ENCODE results near the gene ATXN7L2. TPM values are rescaled to one million over a fixed set of nuclear protein-coding genes. Genes with fewer than 3 reads are reported as not detected.

The ATXN7L2 gene
- total RNA-seq, 1 experiment from 2014 or later = 7.3 TPM

DNA sequence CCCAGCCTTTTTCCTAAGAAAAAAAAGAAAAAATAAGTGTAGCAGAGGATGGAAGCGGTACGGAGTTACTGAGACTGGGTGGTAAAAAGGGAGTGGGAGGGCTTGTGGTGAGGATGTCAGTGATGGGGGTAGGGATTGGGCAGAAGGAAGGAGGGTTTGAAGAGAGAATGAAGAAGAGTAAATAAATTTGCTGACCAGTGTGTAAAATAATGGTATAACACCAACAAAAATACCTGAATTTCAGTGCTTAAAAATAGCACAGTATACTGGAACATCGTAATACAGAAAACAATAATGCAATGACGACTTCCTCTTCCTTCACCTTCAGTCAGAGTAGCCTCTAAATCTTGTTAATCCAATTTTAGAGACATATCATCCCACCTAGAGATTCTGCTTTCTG, 36.2 kb upstream of the ATXN7L2 start:
- H3K27me3 Mint-ChIP-seq (ENCODE audit: insufficient read depth, unreplicated experiment) = peaks cover 68% of the 10 kb centered on the region
- no peak overlapping the region for H3K4me3 Mint-ChIP-seq (ENCODE audit: unreplicated experiment)
- DNase-seq (ENCODE audit: unreplicated experiment) = no peak
- TF ChIP-seq, protein P1, sequence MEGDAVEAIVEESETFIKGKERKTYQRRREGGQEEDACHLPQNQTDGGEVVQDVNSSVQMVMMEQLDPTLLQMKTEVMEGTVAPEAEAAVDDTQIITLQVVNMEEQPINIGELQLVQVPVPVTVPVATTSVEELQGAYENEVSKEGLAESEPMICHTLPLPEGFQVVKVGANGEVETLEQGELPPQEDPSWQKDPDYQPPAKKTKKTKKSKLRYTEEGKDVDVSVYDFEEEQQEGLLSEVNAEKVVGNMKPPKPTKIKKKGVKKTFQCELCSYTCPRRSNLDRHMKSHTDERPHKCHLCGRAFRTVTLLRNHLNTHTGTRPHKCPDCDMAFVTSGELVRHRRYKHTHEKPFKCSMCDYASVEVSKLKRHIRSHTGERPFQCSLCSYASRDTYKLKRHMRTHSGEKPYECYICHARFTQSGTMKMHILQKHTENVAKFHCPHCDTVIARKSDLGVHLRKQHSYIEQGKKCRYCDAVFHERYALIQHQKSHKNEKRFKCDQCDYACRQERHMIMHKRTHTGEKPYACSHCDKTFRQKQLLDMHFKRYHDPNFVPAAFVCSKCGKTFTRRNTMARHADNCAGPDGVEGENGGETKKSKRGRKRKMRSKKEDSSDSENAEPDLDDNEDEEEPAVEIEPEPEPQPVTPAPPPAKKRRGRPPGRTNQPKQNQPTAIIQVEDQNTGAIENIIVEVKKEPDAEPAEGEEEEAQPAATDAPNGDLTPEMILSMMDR (IDR thresholded peaks at IDR 0.05; ENCODE audit: unreplicated experiment) = no peak
- no peaks in the 10 kb centered on the region for H3K9me3 Mint-ChIP-seq (ENCODE audit: unreplicated experiment)
- POLR2A ChIA-PET = interaction anchor here (0.6 to 0.7 kb wide), 2 partner anchors 156 to 172 kb away, joined by 3 read pairs; no protein-coding TSS in a partner anchor
- H3K4me1 Mint-ChIP-seq (ENCODE audit: insufficient read depth, unreplicated experiment) = no peaks in the 10 kb centered on the region
- intact Hi-C loops (cut with micrococcal nuclease) = no loop called here
- no peak overlapping the region for H3K27ac Mint-ChIP-seq (ENCODE audit: low read depth, unreplicated experiment)
- no TSS peak for BruUV-seq (replicated peaks)
- CTCF ChIA-PET = no interaction called here
- H3K36me3 Mint-ChIP-seq (ENCODE audit: insufficient read depth, unreplicated experiment) = no peaks in the 10 kb centered on the region

DNA sequence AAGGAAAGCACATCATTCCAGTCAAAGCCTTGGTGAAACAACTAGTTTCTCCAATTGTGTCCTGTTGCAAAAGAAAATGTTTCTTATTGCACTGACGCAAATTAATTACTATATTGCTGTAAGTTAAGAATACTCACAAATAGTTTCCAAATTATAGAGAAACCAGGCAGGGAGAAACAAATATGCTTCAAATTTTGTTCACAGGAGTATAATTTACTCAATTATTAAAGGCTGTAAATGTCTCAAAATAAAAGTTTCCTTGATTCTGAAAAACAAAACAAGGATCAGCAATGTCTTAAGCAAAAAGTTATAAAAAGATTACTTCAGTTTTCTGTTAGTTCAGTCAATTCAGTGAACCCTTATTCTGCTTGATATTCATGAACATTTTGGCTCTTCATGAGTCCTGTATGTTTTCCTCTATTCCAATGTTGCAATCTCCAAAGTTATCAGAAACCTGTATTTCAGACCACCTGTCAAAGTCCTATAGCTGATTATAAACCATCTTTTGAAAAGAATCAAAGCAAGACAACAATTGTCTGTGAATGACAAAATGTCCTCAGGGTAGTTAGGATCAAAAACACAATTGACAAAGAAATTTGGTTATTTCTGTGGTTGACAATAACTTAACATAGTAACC, 29.1 kb upstream of the ATXN7L2 start:
- no TSS peak for BruUV-seq (replicated peaks)
- Mint-ChIP-seq H3K4me1 (ENCODE audit: insufficient read depth, unreplicated experiment) (no peaks in the 10 kb centered on the region), H3K36me3 (ENCODE audit: insufficient read depth, unreplicated experiment) (no peaks in the 10 kb centered on the region)

DNA sequence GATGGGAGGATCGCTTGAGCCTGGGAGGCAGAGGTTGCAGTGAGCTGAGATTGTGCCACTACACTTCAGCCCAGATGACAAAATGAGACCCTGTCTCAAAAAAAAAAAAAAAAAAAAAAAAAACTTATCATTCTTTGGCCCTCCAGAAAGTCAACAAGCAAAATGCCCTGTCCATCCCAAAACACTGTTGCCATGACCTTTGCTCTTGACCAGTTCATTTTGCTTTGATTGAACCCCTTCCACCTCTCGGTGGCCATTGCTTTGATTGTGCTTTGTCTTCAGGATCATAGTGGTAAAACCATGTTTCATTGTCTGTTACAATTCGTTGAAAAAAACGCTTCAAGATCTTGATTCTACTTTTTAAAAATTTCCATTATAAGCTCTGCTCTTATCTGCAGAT, 25.9 kb upstream of the ATXN7L2 start:
- no peaks in the 10 kb centered on the region for H3K4me1 Mint-ChIP-seq (ENCODE audit: insufficient read depth, unreplicated experiment)
- H3K27ac Mint-ChIP-seq (ENCODE audit: low read depth, unreplicated experiment) = no peak overlapping the region
- intact Hi-C loops (cut with micrococcal nuclease) = no loop called here
- H3K27me3 Mint-ChIP-seq (ENCODE audit: insufficient read depth, unreplicated experiment) = peaks cover 73% of the 10 kb centered on the region
- TF ChIP-seq, protein P1 (IDR thresholded peaks at IDR 0.05; ENCODE audit: unreplicated experiment) = no peak
- H3K4me3 Mint-ChIP-seq (ENCODE audit: unreplicated experiment) = no peak overlapping the region
- BruUV-seq (replicated peaks) = no TSS peak
- no peak for DNase-seq (ENCODE audit: unreplicated experiment)
- ChIA-PET CTCF (interaction anchor here (0.6 to 2.1 kb wide), 4 partner anchors 33 to 298 kb away, joined by 3 to 6 read pairs (median 4); partner anchors contain the start of gene CYB561D1), POLR2A (interaction anchor here (0.6 kb wide), 1 partner anchor 77 kb away, joined by 3 read pairs; no protein-coding TSS in a partner anchor)
- H3K9me3 Mint-ChIP-seq (ENCODE audit: unreplicated experiment) = no peaks in the 10 kb centered on the region
- H3K36me3 Mint-ChIP-seq (ENCODE audit: insufficient read depth, unreplicated experiment) = no peaks in the 10 kb centered on the region

More for the DNA sequence above, 29.1 kb upstream of the ATXN7L2 start:
- TF ChIP-seq, protein P1 (IDR thresholded peaks at IDR 0.05; ENCODE audit: unreplicated experiment) = no peak
- H3K4me3 Mint-ChIP-seq (ENCODE audit: unreplicated experiment) = no peak overlapping the region
- intact Hi-C loops (cut with micrococcal nuclease) = no loop called here
- CTCF ChIA-PET = no interaction called here
- no peak overlapping the region for H3K27ac Mint-ChIP-seq (ENCODE audit: low read depth, unreplicated experiment)
- POLR2A ChIA-PET = interaction anchor here (1.3 kb wide), 1 partner anchor 29 kb away, joined by 3 read pairs; the partner anchor contains the start of gene PSMA5
- peaks cover 78% of the 10 kb centered on the region for H3K27me3 Mint-ChIP-seq (ENCODE audit: insufficient read depth, unreplicated experiment)
- no peaks in the 10 kb centered on the region for H3K9me3 Mint-ChIP-seq (ENCODE audit: unreplicated experiment)
- DNase-seq (ENCODE audit: unreplicated experiment) = no peak

DNA sequence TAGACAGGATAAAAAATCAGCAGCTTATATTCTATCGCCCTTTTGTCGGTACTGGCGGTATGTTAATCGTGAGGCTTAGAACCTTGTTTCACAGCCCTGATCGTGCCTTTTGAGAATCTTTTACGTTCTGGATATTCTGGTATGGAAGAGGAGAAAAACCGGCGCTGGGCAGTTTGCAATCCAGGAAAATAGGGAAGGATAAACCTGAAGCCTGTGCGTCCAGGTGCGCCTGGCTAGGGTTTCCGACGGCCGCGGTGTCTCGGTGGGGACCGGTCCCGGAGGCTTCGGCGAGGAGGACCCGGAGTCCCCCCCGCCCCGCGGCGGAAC, 17.6 kb upstream of the ATXN7L2 start:
- no peaks in the 10 kb centered on the region for H3K9me3 Mint-ChIP-seq (ENCODE audit: unreplicated experiment)
- no peaks in the 10 kb centered on the region for H3K4me1 Mint-ChIP-seq (ENCODE audit: insufficient read depth, unreplicated experiment)
- ChIA-PET POLR2A (no interaction called here), CTCF (interaction anchor here (0.9 kb wide), 1 partner anchor 16 kb away, joined by 6 read pairs; no protein-coding TSS in a partner anchor)
- no peaks in the 10 kb centered on the region for H3K36me3 Mint-ChIP-seq (ENCODE audit: insufficient read depth, unreplicated experiment)
- TF ChIP-seq, protein P1 (IDR thresholded peaks at IDR 0.05; ENCODE audit: unreplicated experiment) = no peak
- H3K27me3 Mint-ChIP-seq (ENCODE audit: insufficient read depth, unreplicated experiment) = peaks cover 95% of the 10 kb centered on the region
- BruUV-seq (replicated peaks) = no TSS peak
- intact Hi-C loops (cut with micrococcal nuclease) = no loop called here
- H3K4me3 Mint-ChIP-seq (ENCODE audit: unreplicated experiment) = no peak overlapping the region
- H3K27ac Mint-ChIP-seq (ENCODE audit: low read depth, unreplicated experiment) = no peak overlapping the region
- DNase-seq (ENCODE audit: unreplicated experiment) = no peak

Measured in MCF 10A (cell line).